Measurements from ENCODE around the gene RPS6KA1. TPM values are rescaled to one million over a fixed set of nuclear protein-coding genes. Genes with fewer than 3 reads are reported as not detected.

RPS6KA1 gene
- total RNA-seq, 2 experiments from 2014 or later, result 72.2 to 91.0 TPM

- intact Hi-C loops (cut with micrococcal nuclease; ENCODE audit: unreplicated experiment), result loop anchor here (2.0 kb wide), 1 partner anchor 56 kb away; no protein-coding TSS in a partner anchor
- Histone ChIP-seq H3K9me3 (ENCODE audit: low read length) (no peaks in the 10 kb centered on the region), H3K4me2 (ENCODE audit: low read length) (no peak overlapping the region), H3K4me3 (ENCODE audit: low read depth, low read length, poor library complexity, severe bottlenecking) (no peak overlapping the region), H3K27ac (ENCODE audit: low read depth, low read length, poor library complexity, severe bottlenecking) (no peak overlapping the region), H3K79me2 (ENCODE audit: insufficient read depth, low read depth, low read length) (no peaks in the 10 kb centered on the region), H4K20me1 (ENCODE audit: insufficient read depth, low read length) (no peaks in the 10 kb centered on the region), H3K4me1 (ENCODE audit: insufficient read depth, low read length, poor library complexity, severe bottlenecking) (no peaks in the 10 kb centered on the region), H3K36me3 (ENCODE audit: insufficient read depth, low read length) (peaks cover 89% of the 10 kb centered on the region), H3K9me2 (ENCODE audit: insufficient read depth, low read length) (no peaks in the 10 kb centered on the region), H2AFZ (ENCODE audit: low read length) (no peak overlapping the region)
- no peak for TF ChIP-seq EZH2phosphoT487 (IDR thresholded peaks at IDR 0.05; ENCODE audit: borderline replicate concordance, low read depth, low read length)
- TF ChIP-seq, protein P1, sequence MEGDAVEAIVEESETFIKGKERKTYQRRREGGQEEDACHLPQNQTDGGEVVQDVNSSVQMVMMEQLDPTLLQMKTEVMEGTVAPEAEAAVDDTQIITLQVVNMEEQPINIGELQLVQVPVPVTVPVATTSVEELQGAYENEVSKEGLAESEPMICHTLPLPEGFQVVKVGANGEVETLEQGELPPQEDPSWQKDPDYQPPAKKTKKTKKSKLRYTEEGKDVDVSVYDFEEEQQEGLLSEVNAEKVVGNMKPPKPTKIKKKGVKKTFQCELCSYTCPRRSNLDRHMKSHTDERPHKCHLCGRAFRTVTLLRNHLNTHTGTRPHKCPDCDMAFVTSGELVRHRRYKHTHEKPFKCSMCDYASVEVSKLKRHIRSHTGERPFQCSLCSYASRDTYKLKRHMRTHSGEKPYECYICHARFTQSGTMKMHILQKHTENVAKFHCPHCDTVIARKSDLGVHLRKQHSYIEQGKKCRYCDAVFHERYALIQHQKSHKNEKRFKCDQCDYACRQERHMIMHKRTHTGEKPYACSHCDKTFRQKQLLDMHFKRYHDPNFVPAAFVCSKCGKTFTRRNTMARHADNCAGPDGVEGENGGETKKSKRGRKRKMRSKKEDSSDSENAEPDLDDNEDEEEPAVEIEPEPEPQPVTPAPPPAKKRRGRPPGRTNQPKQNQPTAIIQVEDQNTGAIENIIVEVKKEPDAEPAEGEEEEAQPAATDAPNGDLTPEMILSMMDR (conservative IDR thresholded peaks at IDR 0.05; ENCODE audit: low read length), result no peak
- BruUV-seq (replicated peaks), result no TSS peak
- CTCF ChIA-PET (ENCODE audit: unreplicated experiment), result no interaction called here
- DNase-seq (ENCODE audit: low spot score), result no peak
- POLR2A ChIA-PET, result no interaction called here
Measured at GRCh38 chr1:26560403-26560780, 30.8 kb downstream of the RPS6KA1 start.

GRCh38 chr1:26570287-26570686, 40.7 kb downstream of the RPS6KA1 start:
- Histone ChIP-seq H3K9me2 (ENCODE audit: insufficient read depth, low read length) (no peaks in the 10 kb centered on the region), H4K20me1 (ENCODE audit: insufficient read depth, low read length) (no peaks in the 10 kb centered on the region), H2AFZ (ENCODE audit: low read length) (no peak overlapping the region), H3K79me2 (ENCODE audit: insufficient read depth, low read depth, low read length) (no peaks in the 10 kb centered on the region), H3K9me3 (ENCODE audit: low read length) (no peaks in the 10 kb centered on the region), H3K4me2 (ENCODE audit: low read length) (no peak overlapping the region), H3K4me3 (ENCODE audit: low read depth, low read length, poor library complexity, severe bottlenecking) (no peak overlapping the region), H3K27ac (ENCODE audit: low read depth, low read length, poor library complexity, severe bottlenecking) (no peak overlapping the region), H3K36me3 (ENCODE audit: insufficient read depth, low read length) (peaks cover 89% of the 10 kb centered on the region), H3K4me1 (ENCODE audit: insufficient read depth, low read length, poor library complexity, severe bottlenecking) (no peaks in the 10 kb centered on the region)
- CTCF ChIA-PET (ENCODE audit: unreplicated experiment), result no interaction called here
- TF ChIP-seq, protein P1 (conservative IDR thresholded peaks at IDR 0.05; ENCODE audit: low read length), result no peak
- no peak for TF ChIP-seq EZH2phosphoT487 (IDR thresholded peaks at IDR 0.05; ENCODE audit: borderline replicate concordance, low read depth, low read length)
- BruUV-seq (replicated peaks), result no TSS peak
- no peak for DNase-seq (ENCODE audit: low spot score)
- intact Hi-C loops (cut with micrococcal nuclease; ENCODE audit: unreplicated experiment), result no loop called here
- POLR2A ChIA-PET, result no interaction called here

DNA sequence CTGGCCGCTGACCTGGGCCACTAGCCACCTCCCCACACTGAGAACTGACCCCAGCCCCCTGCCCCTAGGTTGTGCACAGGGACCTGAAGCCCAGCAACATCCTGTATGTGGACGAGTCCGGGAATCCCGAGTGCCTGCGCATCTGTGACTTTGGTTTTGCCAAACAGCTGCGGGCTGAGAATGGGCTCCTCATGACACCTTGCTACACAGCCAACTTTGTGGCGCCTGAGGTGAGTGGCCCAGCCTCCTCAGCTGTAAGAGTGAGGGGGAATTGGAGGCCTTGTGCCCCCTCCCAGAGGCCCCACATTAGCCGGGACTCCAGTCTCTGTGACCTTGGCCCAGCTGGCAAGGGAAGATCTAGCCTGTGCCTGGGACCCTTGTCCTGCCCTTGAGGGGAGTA, 41.8 kb downstream of the RPS6KA1 start:
- ChIA-PET POLR2A (no interaction called here), CTCF (ENCODE audit: unreplicated experiment) (no interaction called here)
- Histone ChIP-seq H3K79me2 (ENCODE audit: insufficient read depth, low read depth, low read length) (no peaks in the 10 kb centered on the region), H3K4me1 (ENCODE audit: insufficient read depth, low read length, poor library complexity, severe bottlenecking) (no peaks in the 10 kb centered on the region), H3K4me2 (ENCODE audit: low read length) (no peak overlapping the region), H3K36me3 (ENCODE audit: insufficient read depth, low read length) (peaks cover 86% of the 10 kb centered on the region), H3K9me3 (ENCODE audit: low read length) (no peaks in the 10 kb centered on the region), H3K9me2 (ENCODE audit: insufficient read depth, low read length) (no peaks in the 10 kb centered on the region), H3K27ac (ENCODE audit: low read depth, low read length, poor library complexity, severe bottlenecking) (no peak overlapping the region), H3K4me3 (ENCODE audit: low read depth, low read length, poor library complexity, severe bottlenecking) (no peak overlapping the region), H4K20me1 (ENCODE audit: insufficient read depth, low read length) (no peaks in the 10 kb centered on the region), H2AFZ (ENCODE audit: low read length) (no peak overlapping the region)
- BruUV-seq (replicated peaks), result no TSS peak
- no peak for DNase-seq (ENCODE audit: low spot score)
- TF ChIP-seq EZH2phosphoT487 (IDR thresholded peaks at IDR 0.05; ENCODE audit: borderline replicate concordance, low read depth, low read length), result no peak
- TF ChIP-seq, protein P1 (conservative IDR thresholded peaks at IDR 0.05; ENCODE audit: low read length), result no peak
- intact Hi-C loops (cut with micrococcal nuclease; ENCODE audit: unreplicated experiment), result no loop called here
